Osteoblast (primary cell): ENCODE results near the gene ANO2. TPM values are rescaled to one million over a fixed set of nuclear protein-coding genes. Genes with fewer than 3 reads are reported as not detected.

Experiments
- DNase-seq: peaks from one replicate; pipeline ENCODE4 v3.0.0; 2011; ENCODE audit warnings: low spot score, mixed read lengths; ENCODE audit not compliant: insufficient read length; ENCODE audit errors: missing footprints
- H2AFZ ChIP-seq: 2 replicates; pipeline ENCODE4 v1.6.0; 2011; ENCODE audit warnings: mild to moderate bottlenecking, low read length
- H3K27ac ChIP-seq: 2 replicates; pipeline ENCODE4 v1.5.1; 2011; ENCODE audit warnings: mild to moderate bottlenecking, low read depth, low read length, moderate library complexity
- H3K27me3 ChIP-seq: 2 replicates; pipeline ENCODE4 v1.6.0; 2012; ENCODE audit warnings: mild to moderate bottlenecking, control low read depth, inconsistent platforms, low read length, moderate library complexity; ENCODE audit not compliant: insufficient read depth
- H3K36me3 ChIP-seq: 2 replicates; pipeline ENCODE4 v1.5.1; 2011; ENCODE audit warnings: mild to moderate bottlenecking, low read length, control low read depth, moderate library complexity; ENCODE audit not compliant: insufficient read depth
- H3K4me1 ChIP-seq: 2 replicates; pipeline ENCODE4 v1.5.1; 2011; ENCODE audit warnings: mild to moderate bottlenecking, low read length, control low read depth, moderate library complexity; ENCODE audit not compliant: insufficient read depth
- H3K4me2 ChIP-seq: 2 replicates; pipeline ENCODE4 v1.6.0; 2011; ENCODE audit warnings: mild to moderate bottlenecking, low read length; ENCODE audit not compliant: insufficient read depth
- H3K4me3 ChIP-seq: fragments of 200-600 bp; sonication (generic); 3 replicates; pipeline ENCODE4 v1.5.1; 2012; ENCODE audit warnings: mild to moderate bottlenecking, low read length, inconsistent platforms; ENCODE audit not compliant: insufficient read depth
- H3K79me2 ChIP-seq: 2 replicates; pipeline ENCODE4 v1.6.0; 2012; ENCODE audit warnings: mild to moderate bottlenecking, low read length, control low read depth, inconsistent platforms; ENCODE audit not compliant: insufficient read depth
- H3K9me3 ChIP-seq: 2 replicates; pipeline ENCODE4 v1.5.1; 2011; ENCODE audit warnings: low read depth, low read length, control low read depth
- H4K20me1 ChIP-seq: 2 replicates; pipeline ENCODE4 v1.6.0; 2012; ENCODE audit warnings: mild to moderate bottlenecking, low read length, control low read depth; ENCODE audit not compliant: insufficient read depth
- CTCF ChIP-seq: IDR thresholded peaks from 2 replicates; pipeline ENCODE4 v1.5.1; 2011; ENCODE audit warnings: mild to moderate bottlenecking, low read depth, low read length, moderate library complexity; ENCODE audit errors: extremely low read depth
- total RNA-seq: library from RNA; depleted of rRNA; stranded (reverse); fragments of >200 nt; gene quantifications from 2 replicates; pipeline ENCODE4 v1.2.3, GENCODE V29; 2012

The ANO2 gene
- total RNA-seq, 1 donor = under 0.01 TPM

DNA sequence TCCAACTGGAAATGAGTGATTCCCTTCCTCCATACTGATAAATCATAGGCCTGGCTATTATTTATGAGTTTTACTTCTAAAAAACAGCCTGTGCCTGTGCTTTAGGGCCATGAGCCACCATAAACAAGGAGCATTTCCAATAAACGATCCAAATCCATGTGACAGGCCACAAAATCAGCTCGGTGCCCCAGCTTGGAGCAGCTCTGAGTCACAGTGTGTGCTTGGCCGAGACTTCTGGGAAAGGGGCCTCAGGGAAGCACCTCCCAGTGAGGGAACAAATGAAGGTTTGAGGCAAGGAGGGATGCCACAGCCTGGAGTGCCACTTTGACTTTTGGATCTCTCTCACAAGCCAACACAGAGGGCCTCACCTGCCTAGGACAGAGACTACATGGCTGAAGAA is 322.8 kb downstream of the ANO2 start:
- Histone ChIP-seq H3K4me3 (no peak overlapping the region), H3K9me3 (no peaks in the 10 kb centered on the region), H3K4me1 (no peaks in the 10 kb centered on the region), H3K36me3 (no peaks in the 10 kb centered on the region), H3K27me3 (no peaks in the 10 kb centered on the region), H3K27ac (no peak overlapping the region), H3K79me2 (no peaks in the 10 kb centered on the region), H4K20me1 (no peaks in the 10 kb centered on the region), H2AFZ (no peak overlapping the region), H3K4me2 (no peak overlapping the region)
- DNase-seq = no peak
- TF ChIP-seq CTCF = no peak

GRCh38 chr12:5621329-5621728 is 323.7 kb downstream of the ANO2 start:
- Histone ChIP-seq H4K20me1 (no peaks in the 10 kb centered on the region), H3K9me3 (no peaks in the 10 kb centered on the region), H3K4me1 (no peaks in the 10 kb centered on the region), H3K4me3 (no peak overlapping the region), H2AFZ (no peak overlapping the region), H3K4me2 (no peak overlapping the region), H3K36me3 (no peaks in the 10 kb centered on the region), H3K27me3 (no peaks in the 10 kb centered on the region), H3K27ac (no peak overlapping the region), H3K79me2 (no peaks in the 10 kb centered on the region)
- DNase-seq = no peak
- TF ChIP-seq CTCF = no peak

GRCh38 chr12:5620896-5621295 is 324.2 kb downstream of the ANO2 start:
- no peak overlapping the region for H3K27ac ChIP-seq
- H3K79me2 ChIP-seq = no peaks in the 10 kb centered on the region
- no peak for TF ChIP-seq CTCF
- no peaks in the 10 kb centered on the region for H4K20me1 ChIP-seq
- H3K4me1 ChIP-seq = no peaks in the 10 kb centered on the region
- H3K4me2 ChIP-seq = no peak overlapping the region
- no peaks in the 10 kb centered on the region for H3K9me3 ChIP-seq
- no peak overlapping the region for H3K4me3 ChIP-seq
- H2AFZ ChIP-seq = no peak overlapping the region
- DNase-seq = no peak
- no peaks in the 10 kb centered on the region for H3K27me3 ChIP-seq
- H3K36me3 ChIP-seq = no peaks in the 10 kb centered on the region

- Histone ChIP-seq H4K20me1 (no peaks in the 10 kb centered on the region), H3K4me2 (no peak overlapping the region), H3K27ac (no peak overlapping the region), H2AFZ (no peak overlapping the region), H3K4me3 (no peak overlapping the region), H3K79me2 (no peaks in the 10 kb centered on the region), H3K9me3 (no peaks in the 10 kb centered on the region), H3K36me3 (no peaks in the 10 kb centered on the region), H3K27me3 (no peaks in the 10 kb centered on the region), H3K4me1 (no peaks in the 10 kb centered on the region)
- no peak for DNase-seq
- no peak for TF ChIP-seq CTCF
Observed at GRCh38 chr12:5619628-5620027, 325.4 kb downstream of the ANO2 start.
